GM10266 (cell line): ENCODE measurements around the gene ARMC2.

Experiments
- DNase-seq: peaks from one replicate; pipeline ENCODE4 v3.0.0; 2012; ENCODE audit errors: extremely low spot score
- TF ChIP-seq, protein P1 (sequence below): IDR thresholded peaks from 2 replicates; pipeline ENCODE4 v1.5.1; 2012; ENCODE audit warnings: mild to moderate bottlenecking, low read depth; ENCODE audit not compliant: control insufficient read depth, insufficient read depth; ENCODE audit errors: missing control alignments

ARMC2 gene

DNA sequence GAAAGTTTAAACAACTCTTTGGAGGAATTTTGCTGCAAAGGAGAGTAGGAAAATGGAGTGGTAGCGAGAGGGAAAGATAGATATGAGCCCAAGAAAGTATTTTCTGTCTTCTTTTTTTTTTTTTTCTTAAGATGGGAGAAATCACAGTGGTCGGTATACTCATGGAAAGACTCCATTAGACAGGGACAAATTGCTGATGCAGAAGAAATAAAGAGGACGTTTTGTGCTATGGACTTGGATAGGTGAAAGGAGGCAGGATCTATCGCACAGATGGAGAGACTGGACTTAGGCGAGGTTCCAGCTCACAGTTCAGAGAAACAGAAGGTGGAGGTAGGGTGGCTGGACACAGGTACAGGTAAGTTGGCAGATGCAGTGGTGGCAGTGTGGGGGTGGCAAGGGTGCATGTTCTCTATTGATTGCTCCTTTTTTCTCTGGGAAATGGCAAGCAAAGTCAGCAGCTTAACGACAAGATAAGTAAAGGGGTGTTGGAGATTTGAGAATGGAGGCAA lies 44.2 kb upstream of the ARMC2 start:
- TF ChIP-seq, protein P1, sequence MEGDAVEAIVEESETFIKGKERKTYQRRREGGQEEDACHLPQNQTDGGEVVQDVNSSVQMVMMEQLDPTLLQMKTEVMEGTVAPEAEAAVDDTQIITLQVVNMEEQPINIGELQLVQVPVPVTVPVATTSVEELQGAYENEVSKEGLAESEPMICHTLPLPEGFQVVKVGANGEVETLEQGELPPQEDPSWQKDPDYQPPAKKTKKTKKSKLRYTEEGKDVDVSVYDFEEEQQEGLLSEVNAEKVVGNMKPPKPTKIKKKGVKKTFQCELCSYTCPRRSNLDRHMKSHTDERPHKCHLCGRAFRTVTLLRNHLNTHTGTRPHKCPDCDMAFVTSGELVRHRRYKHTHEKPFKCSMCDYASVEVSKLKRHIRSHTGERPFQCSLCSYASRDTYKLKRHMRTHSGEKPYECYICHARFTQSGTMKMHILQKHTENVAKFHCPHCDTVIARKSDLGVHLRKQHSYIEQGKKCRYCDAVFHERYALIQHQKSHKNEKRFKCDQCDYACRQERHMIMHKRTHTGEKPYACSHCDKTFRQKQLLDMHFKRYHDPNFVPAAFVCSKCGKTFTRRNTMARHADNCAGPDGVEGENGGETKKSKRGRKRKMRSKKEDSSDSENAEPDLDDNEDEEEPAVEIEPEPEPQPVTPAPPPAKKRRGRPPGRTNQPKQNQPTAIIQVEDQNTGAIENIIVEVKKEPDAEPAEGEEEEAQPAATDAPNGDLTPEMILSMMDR = no peak
- no peak for DNase-seq

DNA sequence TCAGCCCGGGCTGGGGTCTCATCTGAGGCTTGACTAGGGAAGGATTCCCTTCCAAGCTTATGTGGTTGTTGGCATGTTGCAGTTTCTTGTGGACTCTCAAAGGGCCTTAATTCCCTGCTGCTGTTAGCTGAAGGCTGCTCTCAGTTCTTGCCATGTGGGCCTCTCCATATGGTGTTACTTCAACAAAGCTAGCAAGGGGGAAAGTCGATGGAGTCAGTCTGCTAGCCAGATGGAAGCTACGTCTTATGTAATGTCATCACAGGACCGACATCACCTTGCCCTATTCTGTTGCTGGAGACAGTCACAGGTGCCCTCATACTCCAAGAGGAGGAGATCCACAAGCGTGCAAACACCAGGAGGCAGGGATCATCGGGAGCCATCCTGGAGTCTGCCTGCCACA lies 43.3 kb upstream of the ARMC2 start:
- TF ChIP-seq, protein P1 = no peak
- no peak for DNase-seq

DNA sequence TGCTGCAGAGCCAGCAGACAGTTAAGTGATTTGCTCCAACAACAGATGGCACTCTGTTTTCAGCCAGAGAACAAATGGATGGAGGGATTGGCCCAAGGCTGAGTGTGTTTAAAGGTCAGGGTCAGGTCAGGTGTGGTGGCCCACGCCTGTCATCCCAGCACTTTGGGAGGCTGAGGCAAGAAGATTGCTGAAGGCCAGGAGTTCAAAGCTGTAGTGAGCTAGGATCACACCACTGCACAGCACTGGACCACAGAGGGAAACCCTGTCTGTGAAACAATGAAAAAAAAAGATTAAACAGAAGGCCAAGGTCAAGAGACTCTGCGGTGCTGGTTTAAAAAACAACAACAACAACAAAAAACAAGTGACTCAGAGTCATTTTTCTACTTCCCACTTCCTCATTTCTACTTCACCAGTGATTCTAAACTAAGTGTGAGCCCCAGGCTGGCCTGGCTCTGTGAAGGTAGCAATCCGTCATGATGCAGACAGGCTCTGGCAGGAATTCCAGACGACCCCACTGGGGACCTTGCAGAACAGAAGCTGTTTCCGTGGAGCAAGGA lies 42.5 kb upstream of the ARMC2 start:
- no peak for DNase-seq
- TF ChIP-seq, protein P1 = no peak

DNA sequence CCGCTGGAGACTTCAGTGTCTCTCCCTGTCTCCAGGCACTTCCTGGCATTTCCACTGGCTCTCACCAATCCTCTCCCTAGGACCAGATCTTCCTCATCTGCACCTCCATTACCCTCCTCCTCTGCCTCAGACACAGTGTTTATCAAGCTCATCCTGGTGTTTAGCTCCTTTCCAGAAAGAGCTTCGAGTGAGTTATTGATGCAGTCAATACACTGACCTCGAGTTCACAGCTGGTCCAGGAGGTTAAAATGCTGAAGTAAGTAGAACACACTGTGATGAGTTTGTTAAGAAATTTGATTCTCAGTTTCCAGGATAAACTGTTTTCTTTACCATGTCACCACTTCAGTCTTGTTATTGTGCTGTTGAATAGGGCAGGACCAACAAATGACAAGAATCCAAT lies 42.1 kb upstream of the ARMC2 start:
- no peak for DNase-seq
- TF ChIP-seq, protein P1 = no peak

DNA sequence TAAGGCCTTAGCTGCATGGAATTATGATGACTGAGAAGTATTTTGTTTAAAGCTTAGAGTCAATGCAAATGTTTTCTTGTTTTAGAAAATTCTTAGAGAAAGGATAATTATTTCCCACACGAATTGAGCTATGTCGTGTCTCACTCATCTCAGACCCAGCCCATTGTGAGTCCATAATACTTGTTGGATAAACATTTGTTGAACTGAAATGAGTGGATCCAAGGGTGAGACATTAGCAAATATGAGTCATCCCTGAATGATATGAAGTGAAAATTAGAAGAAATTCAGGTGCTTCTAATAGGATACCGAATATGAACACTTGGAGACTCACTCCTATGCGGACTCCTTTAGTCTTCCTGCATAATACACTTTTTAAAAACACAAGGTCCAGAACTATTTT lies 41.6 kb upstream of the ARMC2 start:
- TF ChIP-seq, protein P1 = no peak

DNA sequence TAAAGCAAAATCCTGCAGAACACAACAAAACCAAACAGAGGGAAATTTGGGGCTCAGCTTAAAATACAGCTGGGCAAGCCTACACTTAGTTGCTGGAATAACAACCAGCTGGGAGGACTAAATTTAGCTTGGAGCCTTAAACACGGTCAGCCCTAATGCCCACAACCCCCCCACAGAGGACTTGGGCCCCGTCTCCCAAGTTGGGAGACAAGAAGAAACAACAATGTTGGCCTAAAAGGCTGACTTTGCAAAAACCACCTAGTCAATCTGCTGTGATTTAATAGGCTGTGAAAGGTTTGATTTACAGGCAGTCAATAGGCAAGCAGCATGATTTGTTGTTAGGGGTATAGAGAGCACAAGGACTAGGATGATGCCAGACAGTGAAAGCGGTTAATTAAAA lies 40.3 kb upstream of the ARMC2 start:
- DNase-seq = no peak
- TF ChIP-seq, protein P1 = no peak

More for the DNA sequence above, 41.6 kb upstream of the ARMC2 start:
- DNase-seq = no peak

DNA sequence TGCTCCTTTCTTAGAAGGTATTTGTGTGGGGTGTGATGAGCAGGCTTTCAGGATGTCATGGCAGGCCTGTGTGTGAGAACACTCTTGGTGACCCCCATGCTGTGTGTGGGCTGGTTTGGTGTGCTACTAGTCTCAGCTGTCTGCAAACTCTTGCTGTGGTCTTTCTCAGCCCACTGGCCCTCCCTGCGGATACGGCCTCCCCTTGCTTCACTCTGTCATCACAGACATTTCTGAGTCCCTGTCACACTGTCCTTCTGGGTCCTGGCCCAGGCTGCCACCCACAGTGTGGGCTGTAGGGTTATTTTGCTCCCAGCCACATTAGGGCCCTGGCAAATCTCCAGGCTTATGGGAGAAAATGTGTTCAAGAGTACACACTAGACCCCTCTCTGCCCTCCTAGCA lies 39.0 kb upstream of the ARMC2 start:
- no peak for DNase-seq
- TF ChIP-seq, protein P1 = no peak
